Fibroblast of lung (primary cell): ENCODE results near the gene SLC34A1. TPM values are rescaled to one million over a fixed set of nuclear protein-coding genes. Genes with fewer than 3 reads are reported as not detected.

Source experiments
- DNase-seq, 2 donors: peaks; one replicate each; pipeline versions ENCODE4 v3.0.0 to v3.0.0-alpha.2; 2010; ENCODE audit warnings: low read depth in 2 of 2
- H2AFZ ChIP-seq: 2 replicates; pipeline ENCODE4 v1.5.1; 2012; ENCODE audit warnings: low read length, control low read depth, inconsistent platforms
- H3K27ac ChIP-seq: 2 replicates; pipeline ENCODE4 v1.5.1; 2011; ENCODE audit warnings: low read length, control low read depth; ENCODE audit not compliant: insufficient read depth
- H3K27me3 ChIP-seq: 2 replicates; pipeline ENCODE4 v1.5.1; 2011; ENCODE audit warnings: mild to moderate bottlenecking, low read length; ENCODE audit not compliant: control insufficient read depth, insufficient read depth
- H3K36me3 ChIP-seq: 2 replicates; pipeline ENCODE4 v1.5.1; 2011; ENCODE audit warnings: low read length; ENCODE audit not compliant: control insufficient read depth, insufficient read depth
- H3K4me1 ChIP-seq: 2 replicates; pipeline ENCODE4 v1.5.1; 2011; ENCODE audit warnings: low read length; ENCODE audit not compliant: control insufficient read depth, insufficient read depth; ENCODE audit errors: extremely low read depth
- H3K4me2 ChIP-seq: 2 replicates; pipeline ENCODE4 v1.5.1; 2011; ENCODE audit warnings: low read length, control low read depth; ENCODE audit not compliant: insufficient read depth; ENCODE audit errors: extremely low read depth
- H3K4me3 ChIP-seq, 4 experiments: fragments of 200-600 bp in 1 of 4; sonication (generic) in 1 of 4; replicated peaks in 1 of 4; 2 replicates each; pipeline ENCODE4 v1.5.1; 2011 to 2016; ENCODE audit warnings: low read length in 4 of 4, low read depth in 3 of 4, mild to moderate bottlenecking in 3 of 4, control low read depth in 2 of 4, inconsistent platforms in 1 of 4, mixed read lengths in 1 of 4; ENCODE audit not compliant: insufficient read depth in 1 of 4; ENCODE audit errors: control extremely low read depth in 1 of 4
- H3K79me2 ChIP-seq: 2 replicates; pipeline ENCODE4 v1.5.1; 2012; ENCODE audit warnings: mild to moderate bottlenecking, low read length, inconsistent platforms; ENCODE audit not compliant: control insufficient read depth, insufficient read depth
- H3K9ac ChIP-seq: 2 replicates; pipeline ENCODE4 v1.5.1; 2011; ENCODE audit warnings: mild to moderate bottlenecking, low read length, control low read depth; ENCODE audit not compliant: insufficient read depth
- H3K9me3 ChIP-seq: 2 replicates; pipeline ENCODE4 v1.5.1; 2012; ENCODE audit warnings: low read depth, low read length; ENCODE audit not compliant: control insufficient read depth, insufficient read depth
- H4K20me1 ChIP-seq: 2 replicates; pipeline ENCODE4 v1.5.1; 2011; ENCODE audit warnings: low read length; ENCODE audit not compliant: control insufficient read depth, insufficient read depth; ENCODE audit errors: extremely low read depth
- CTCF ChIP-seq, 2 donors: IDR thresholded peaks in 1 of 2; conservative IDR thresholded peaks in 1 of 2; 1 replicate in 1 of 2; 2 replicates in 1 of 2; pipeline ENCODE4 v1.5.1; 2011 to 2012; ENCODE audit warnings: low read length in 2 of 2, control low read depth in 1 of 2, inconsistent platforms in 1 of 2, low read depth in 1 of 2, mild to moderate bottlenecking in 1 of 2
- EZH2 ChIP-seq: IDR thresholded peaks from 2 replicates; pipeline ENCODE4 v1.5.1; 2012; ENCODE audit warnings: low read length, control low read depth, mild to moderate bottlenecking; ENCODE audit errors: missing control alignments
- polyA plus RNA-seq, 2 donors: library from polyadenylated mRNA; depleted of rRNA in 1 of 2; stranded (reverse) in 1 of 2; unstranded in 1 of 2; fragments of >200 nt; gene quantifications; 2 replicates each; pipeline ENCODE4 v1.2.1, GENCODE V29; 2011 to 2012; ENCODE audit warnings: missing spikeins in 1 of 2
- total RNA-seq: library from RNA; depleted of rRNA; stranded (reverse); fragments of >200 nt; gene quantifications from 2 replicates; pipeline ENCODE4 v1.2.1, GENCODE V29; 2014

Gene SLC34A1
- total and polyA plus RNA-seq, 2 donors (not counting 1 experiment from before 2014, with no cell fraction given), result not detected

GRCh38 chr5:177380805-177381126 lies 3.5 kb upstream of the SLC34A1 start:
- Histone ChIP-seq H3K4me2 (no peak overlapping the region), H3K27me3 (peaks cover 18% of the 10 kb centered on the region), H3K9ac (no peak overlapping the region), H3K27ac (no peak overlapping the region), H3K79me2 (no peaks in the 10 kb centered on the region), H3K9me3 (no peaks in the 10 kb centered on the region), H3K4me3 (no peak overlapping the region), H2AFZ (no peak overlapping the region), H3K36me3 (no peaks in the 10 kb centered on the region), H4K20me1 (no peaks in the 10 kb centered on the region), H3K4me1 (no peaks in the 10 kb centered on the region)
- DNase-seq, result no peak
- TF ChIP-seq EZH2 (no peak), CTCF (conservative IDR thresholded peaks at IDR 0.05 in 1 of 2, IDR thresholded peaks at IDR 0.05 in 1 of 2; ENCODE audit: low read depth in 1 of 2, low read length in 2 of 2) (no peak)

- no peak overlapping the region for H3K4me2 ChIP-seq
- H3K4me1 ChIP-seq, result no peaks in the 10 kb centered on the region
- no peak overlapping the region for H3K27ac ChIP-seq
- no peaks in the 10 kb centered on the region for H4K20me1 ChIP-seq
- H3K36me3 ChIP-seq, result no peaks in the 10 kb centered on the region
- TF ChIP-seq EZH2 (no peak), CTCF (conservative IDR thresholded peaks at IDR 0.05 in 1 of 2, IDR thresholded peaks at IDR 0.05 in 1 of 2; ENCODE audit: low read depth in 1 of 2, low read length in 2 of 2) (peak; percentile 41 to 47)
- H2AFZ ChIP-seq, result no peak overlapping the region
- DNase-seq, result peak in 1 of 2 donors; percentile 44
- H3K9ac ChIP-seq, result no peak overlapping the region
- H3K79me2 ChIP-seq, result no peaks in the 10 kb centered on the region
- no peaks in the 10 kb centered on the region for H3K9me3 ChIP-seq
- H3K4me3 ChIP-seq, result no peak overlapping the region
- H3K27me3 ChIP-seq, result peaks cover 18% of the 10 kb centered on the region
These were observed 1.7 kb upstream of the SLC34A1 start for GRCh38 chr5:177382423-177383029.

GRCh38 chr5:177383181-177383580 lies 1.1 kb upstream of the SLC34A1 start:
- H3K36me3 ChIP-seq, result no peaks in the 10 kb centered on the region
- no peak overlapping the region for H3K9ac ChIP-seq
- DNase-seq, result no peak
- no peak overlapping the region for H2AFZ ChIP-seq
- no peaks in the 10 kb centered on the region for H3K4me1 ChIP-seq
- H4K20me1 ChIP-seq, result no peaks in the 10 kb centered on the region
- no peak overlapping the region for H3K27ac ChIP-seq
- no peaks in the 10 kb centered on the region for H3K9me3 ChIP-seq
- H3K27me3 ChIP-seq, result peaks cover 18% of the 10 kb centered on the region
- TF ChIP-seq EZH2, result no peak
- TF ChIP-seq CTCF (conservative IDR thresholded peaks at IDR 0.05 in 1 of 2, IDR thresholded peaks at IDR 0.05 in 1 of 2; ENCODE audit: low read depth in 1 of 2, low read length in 2 of 2), result no peak
- H3K79me2 ChIP-seq, result no peaks in the 10 kb centered on the region
- no peak overlapping the region for H3K4me2 ChIP-seq
- no peak overlapping the region for H3K4me3 ChIP-seq
